ENCODE measurements around the gene ADK.

Gene ADK

GRCh38 chr10:74167443-74167842 lies 16.4 kb downstream of the ADK start:
- no peak for TF ChIP-seq CTCF (IDR thresholded peaks at IDR 0.05; ENCODE audit: low read depth, low read length, missing control alignments)
- no peak overlapping the region for H3K4me3 ChIP-seq (ENCODE audit: low read depth, low read length)
- no peak for DNase-seq (ENCODE audit: low read depth)

GRCh38 chr10:74171625-74172024 lies 20.6 kb downstream of the ADK start:
- H3K4me3 ChIP-seq (ENCODE audit: low read depth, low read length): no peak overlapping the region
- no peak for TF ChIP-seq CTCF (IDR thresholded peaks at IDR 0.05; ENCODE audit: low read depth, low read length, missing control alignments)
- DNase-seq (ENCODE audit: low read depth): no peak

DNA sequence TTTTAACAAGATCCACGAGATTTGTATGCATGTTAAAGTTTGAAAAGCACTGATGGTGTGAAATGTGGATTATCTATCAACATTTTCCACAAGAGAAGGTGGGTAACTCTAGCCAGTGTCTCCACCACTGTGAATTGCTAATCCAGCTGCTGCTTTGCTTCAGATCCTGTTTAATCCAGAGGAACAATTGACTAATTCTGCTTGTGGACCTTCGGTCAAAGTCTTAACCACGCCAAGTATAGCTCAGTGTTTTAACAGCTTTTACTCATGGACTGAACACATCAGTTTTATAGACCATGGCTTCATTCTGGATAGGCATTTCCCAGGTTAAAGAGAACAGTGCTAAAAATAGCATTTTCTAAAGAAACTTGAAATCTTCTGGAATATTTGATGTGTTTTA lies 23.5 kb downstream of the ADK start:
- no peak for TF ChIP-seq CTCF (IDR thresholded peaks at IDR 0.05; ENCODE audit: low read depth, low read length, missing control alignments)
- DNase-seq (ENCODE audit: low read depth): no peak
- H3K4me3 ChIP-seq (ENCODE audit: low read depth, low read length): no peak overlapping the region

DNA sequence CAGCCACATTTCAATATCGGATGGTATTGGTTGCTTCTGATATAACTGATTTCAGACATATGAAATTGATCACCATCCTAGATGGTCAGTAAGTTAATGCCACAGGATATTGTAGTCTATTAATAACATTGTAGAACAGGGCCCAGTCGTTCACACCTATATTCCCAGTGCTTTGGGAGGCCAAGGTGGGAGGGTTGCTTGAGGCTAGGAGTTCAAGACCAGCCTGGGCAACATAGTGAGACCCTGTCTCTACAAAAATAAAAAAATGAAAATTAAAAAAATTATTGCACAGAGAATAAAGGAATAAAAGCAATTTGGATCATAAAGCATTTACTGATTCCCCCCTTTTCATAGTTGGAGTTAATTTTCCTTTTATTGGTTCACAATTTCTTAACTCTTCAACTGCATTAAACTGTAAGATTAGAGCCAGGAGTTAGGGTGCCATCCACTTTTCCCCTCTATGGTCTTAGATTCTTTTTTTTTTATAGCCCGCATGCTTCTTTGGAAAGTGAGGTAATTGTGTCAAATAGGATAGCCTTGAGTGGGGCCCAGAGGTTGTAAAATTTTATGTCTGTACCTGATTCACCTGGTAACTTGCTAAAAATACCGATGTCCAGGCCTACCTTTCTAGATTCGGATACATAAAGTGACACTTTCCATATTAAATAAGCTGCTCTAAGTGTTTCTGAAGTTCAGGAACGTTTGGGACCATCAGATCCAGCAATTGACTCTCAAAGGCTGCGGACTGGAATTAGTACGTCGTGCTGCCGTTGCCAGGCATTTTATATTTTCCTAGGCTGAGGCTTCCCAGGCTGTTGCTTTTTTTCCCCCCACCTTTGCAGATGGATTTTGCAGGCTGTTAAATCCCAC lies 24.7 kb downstream of the ADK start:
- peak overlapping the region; percentile 95 for H3K4me3 ChIP-seq (ENCODE audit: low read depth, low read length)
- DNase-seq (ENCODE audit: low read depth): no peak
- no peak for TF ChIP-seq CTCF (IDR thresholded peaks at IDR 0.05; ENCODE audit: low read depth, low read length, missing control alignments)

DNA sequence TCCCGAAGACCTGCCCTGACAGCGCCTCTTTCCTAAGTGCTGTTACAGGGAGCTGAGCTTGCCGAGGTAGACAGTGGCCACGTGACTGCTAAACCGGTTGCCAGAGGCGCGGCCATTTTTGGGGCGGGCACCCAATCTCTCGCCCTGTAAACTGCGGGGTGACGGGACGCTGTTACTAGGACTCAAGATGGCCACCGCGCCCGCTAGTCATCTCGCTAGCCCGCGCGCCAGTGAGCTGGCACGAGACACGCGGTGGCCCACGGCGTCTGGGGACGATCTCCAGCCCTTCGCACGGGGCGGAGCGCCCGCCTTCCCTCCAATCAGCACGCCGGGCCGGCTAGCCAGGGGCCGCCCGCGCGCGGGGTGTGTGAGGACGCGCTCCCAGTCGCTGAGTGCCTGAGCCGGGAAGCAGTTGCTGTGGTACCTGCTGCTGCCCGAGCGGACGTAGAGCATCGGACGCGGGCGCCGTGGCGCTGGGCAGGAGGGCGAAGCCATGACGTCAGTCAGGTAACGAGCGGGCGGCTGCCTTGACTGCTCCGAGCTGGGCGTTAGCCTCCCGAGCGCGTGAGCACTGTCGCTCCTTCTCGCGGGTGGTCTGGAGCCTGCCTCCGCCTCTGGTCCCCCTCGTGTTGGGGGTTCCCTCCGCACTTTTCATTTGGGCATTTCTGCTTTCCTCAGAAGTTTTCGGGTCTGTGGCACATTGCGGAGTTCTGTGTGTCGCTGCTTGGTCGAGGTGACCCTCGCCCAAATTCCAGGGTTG lies 25.5 kb downstream of the ADK start:
- DNase-seq (ENCODE audit: low read depth): peak; percentile 83
- TF ChIP-seq CTCF (IDR thresholded peaks at IDR 0.05; ENCODE audit: low read depth, low read length, missing control alignments): no peak
- peak overlapping the region; percentile 95 for H3K4me3 ChIP-seq (ENCODE audit: low read depth, low read length)

DNA sequence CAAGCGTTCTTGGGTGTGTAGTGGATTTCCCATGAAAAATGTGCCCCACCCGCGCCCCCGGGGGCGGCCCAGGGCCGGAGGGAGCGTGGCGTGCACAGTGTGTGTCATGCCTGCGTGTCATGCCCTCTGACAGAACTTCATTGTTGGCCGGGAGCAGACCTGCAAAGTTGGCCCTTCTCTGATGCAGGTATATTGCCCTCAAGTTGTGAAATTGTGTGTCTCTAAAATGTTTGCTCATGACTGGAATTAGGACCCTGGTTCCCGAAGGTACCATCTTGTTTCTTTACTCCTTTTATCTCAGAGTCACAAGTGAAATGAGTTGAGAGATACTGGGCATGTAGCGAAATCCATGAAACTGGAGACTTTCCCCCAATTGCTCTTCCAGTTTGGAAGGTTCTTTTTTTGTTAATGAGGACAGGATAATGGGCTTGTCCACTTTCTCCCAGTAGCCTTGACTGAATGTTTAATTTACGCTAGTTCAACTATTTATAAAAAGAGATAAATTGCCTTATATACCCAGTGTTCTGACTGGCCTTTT lies 26.2 kb downstream of the ADK start:
- no peak for DNase-seq (ENCODE audit: low read depth)
- no peak for TF ChIP-seq CTCF (IDR thresholded peaks at IDR 0.05; ENCODE audit: low read depth, low read length, missing control alignments)
- peak overlapping the region; percentile 95 for H3K4me3 ChIP-seq (ENCODE audit: low read depth, low read length)

Measured in GM12864 (cell line).